ENCODE measurements around the gene CCL14. TPM values are rescaled to one million over a fixed set of nuclear protein-coding genes. Genes with fewer than 3 reads are reported as not detected.
"Not testable (repeated sequence)": the region's sequence is repeated elsewhere in the genome, so short reads cannot be mapped to it uniquely, and the experiment has no call there.

Gene CCL14
- total RNA-seq, 4 donors from 2014 or later, result 3.0 to 43.0 (median 23.2) TPM

GRCh38 chr17:35944151-35944550 is 42.4 kb downstream of the CCL14 start:
- H3K36me3 ChIP-seq, result no peaks in the 10 kb centered on the region
- no peaks in the 10 kb centered on the region for H3K27me3 ChIP-seq
- intact Hi-C loops (cut with DNase I), result no loop called here
- TF ChIP-seq CTCF (IDR thresholded peaks at IDR 0.05) (no peak), POLR2A (IDR thresholded peaks at IDR 0.05) (no peak)
- no peaks in the 10 kb centered on the region for H3K4me1 ChIP-seq
- no peak overlapping the region for H3K4me3 ChIP-seq (replicated peaks in 1 of 3)
- no peak for DNase-seq
- WGBS, 2 donors, result 76 to 87% methylated on average over 4 of the region's 4 CpGs
- H3K9me3 ChIP-seq, result no peaks in the 10 kb centered on the region
- no peak overlapping the region for H3K27ac ChIP-seq

GRCh38 chr17:35943537-35943936 is 43.0 kb downstream of the CCL14 start, which contains the start of gene LYZL6:
Gene LYZL6, minus strand, starts transcription at chr17:35943713. Its CDS starts 4,357 bp downstream, at chr17:35939356.
- intact Hi-C loops (cut with DNase I), result no loop called here
- H3K36me3 ChIP-seq, result no peaks in the 10 kb centered on the region
- H3K9me3 ChIP-seq, result no peaks in the 10 kb centered on the region
- H3K4me1 ChIP-seq, result no peaks in the 10 kb centered on the region
- no peak within 1 kb of the TSS for H3K27ac ChIP-seq
- TF ChIP-seq CTCF (IDR thresholded peaks at IDR 0.05) (no peak), POLR2A (IDR thresholded peaks at IDR 0.05) (no peak)
- no peaks in the 10 kb centered on the region for H3K27me3 ChIP-seq
- 73 to 100% methylated on average over 2 of the region's 2 CpGs for WGBS, 2 donors
- H3K4me3 ChIP-seq (replicated peaks in 1 of 3), result no peak within 1 kb of the TSS
- DNase-seq, result no peak

- H3K36me3 ChIP-seq, result no peaks in the 10 kb centered on the region
- H3K27ac ChIP-seq, result no peak overlapping the region
- H3K9me3 ChIP-seq, result no peaks in the 10 kb centered on the region
- TF ChIP-seq CTCF (IDR thresholded peaks at IDR 0.05) (no peak), POLR2A (IDR thresholded peaks at IDR 0.05) (no peak)
- no peaks in the 10 kb centered on the region for H3K27me3 ChIP-seq
- 64 to 67% methylated on average over 9 of the region's 9 CpGs for WGBS, 2 donors
- no peaks in the 10 kb centered on the region for H3K4me1 ChIP-seq
- no peak overlapping the region for H3K4me3 ChIP-seq (replicated peaks in 1 of 3)
- no peak for DNase-seq
- intact Hi-C loops (cut with DNase I), result no loop called here
These were observed 43.8 kb downstream of the CCL14 start for GRCh38 chr17:35942588-35943186.

GRCh38 chr17:35938492-35938891 is 48.0 kb downstream of the CCL14 start:
- H3K27me3 ChIP-seq; intact Hi-C loops (cut with DNase I); H3K4me1 ChIP-seq; H3K27ac ChIP-seq; H3K9me3 ChIP-seq; H3K4me3 ChIP-seq (replicated peaks in 1 of 3); H3K36me3 ChIP-seq; DNase-seq: not testable (repeated sequence)
- WGBS, 2 donors, result 95 to 97% methylated on average over 3 of the region's 3 CpGs

- Histone ChIP-seq H3K4me3 (replicated peaks in 1 of 3) (no peak overlapping the region), H3K27me3 (no peaks in the 10 kb centered on the region), H3K9me3 (no peaks in the 10 kb centered on the region), H3K4me1 (no peaks in the 10 kb centered on the region), H3K36me3 (no peaks in the 10 kb centered on the region), H3K27ac (no peak overlapping the region)
- intact Hi-C loops (cut with DNase I), result no loop called here
- no peak for DNase-seq
- TF ChIP-seq POLR2A (IDR thresholded peaks at IDR 0.05), result no peak
- TF ChIP-seq CTCF (IDR thresholded peaks at IDR 0.05), result no peak
- 91 to 92% methylated on average over 5 of the region's 5 CpGs for WGBS, 2 donors
These were observed 50.5 kb downstream of the CCL14 start for GRCh38 chr17:35936063-35936462.

Data from thyroid gland (tissue), 4 donors.